ENCODE data around the gene ZNF397.
A peak's percentile ranks its signal among the peaks of the same experiment; 100 is the strongest.

The ZNF397 gene

GRCh38 chr18:35284841-35285240, 44.0 kb downstream of the ZNF397 start:
- H3K27me3 ChIP-seq (replicated peaks; ENCODE audit: control insufficient read depth, insufficient read depth, low read length, poor library complexity, severe bottlenecking), result no peaks in the 10 kb centered on the region
- peaks cover 6% of the 10 kb centered on the region for H3K4me1 ChIP-seq (ENCODE audit: control insufficient read depth, insufficient read depth, low read length, poor library complexity, severe bottlenecking)
- no peak overlapping the region for H3K27ac ChIP-seq (ENCODE audit: insufficient read depth, low read length, poor library complexity, severe bottlenecking)
- no peak for DNase-seq
- no peaks in the 10 kb centered on the region for H3K9me3 ChIP-seq (ENCODE audit: control insufficient read depth, low read length)
- H3K36me3 ChIP-seq (ENCODE audit: control insufficient read depth, insufficient read depth, low read length), result no peaks in the 10 kb centered on the region
- no peak overlapping the region for H3K4me3 ChIP-seq (ENCODE audit: insufficient read depth, low read depth, low read length, poor library complexity, severe bottlenecking)

GRCh38 chr18:35289293-35289692, 48.5 kb downstream of the ZNF397 start:
- DNase-seq, result no peak
- Histone ChIP-seq H3K27ac (ENCODE audit: insufficient read depth, low read length, poor library complexity, severe bottlenecking) (peak overlapping the region; percentile 71), H3K27me3 (replicated peaks; ENCODE audit: control insufficient read depth, insufficient read depth, low read length, poor library complexity, severe bottlenecking) (no peaks in the 10 kb centered on the region), H3K4me3 (ENCODE audit: insufficient read depth, low read depth, low read length, poor library complexity, severe bottlenecking) (peak overlapping the region; percentile 70), H3K4me1 (ENCODE audit: control insufficient read depth, insufficient read depth, low read length, poor library complexity, severe bottlenecking) (peaks cover 6% of the 10 kb centered on the region), H3K9me3 (ENCODE audit: control insufficient read depth, low read length) (no peaks in the 10 kb centered on the region), H3K36me3 (ENCODE audit: control insufficient read depth, insufficient read depth, low read length) (no peaks in the 10 kb centered on the region)

DNA sequence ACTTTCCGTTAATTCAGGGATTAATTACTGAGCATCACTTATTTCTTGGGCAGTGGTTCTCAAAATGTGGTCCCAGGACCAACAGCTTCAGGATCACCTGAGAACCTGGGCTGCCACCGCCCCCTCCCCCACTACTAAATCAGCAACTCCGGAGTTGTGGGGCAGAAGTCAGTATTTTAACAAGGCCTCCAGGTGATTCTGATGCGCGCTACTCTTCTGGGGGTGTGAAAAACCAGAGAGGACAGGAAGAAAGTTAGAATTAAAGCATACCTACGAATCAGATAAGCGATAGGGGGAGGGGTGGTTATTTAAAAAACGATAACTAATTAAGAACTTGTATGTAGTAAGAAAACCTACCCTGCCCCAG, 48.9 kb downstream of the ZNF397 start:
- no peaks in the 10 kb centered on the region for H3K9me3 ChIP-seq (ENCODE audit: control insufficient read depth, low read length)
- H3K27me3 ChIP-seq (replicated peaks; ENCODE audit: control insufficient read depth, insufficient read depth, low read length, poor library complexity, severe bottlenecking), result no peaks in the 10 kb centered on the region
- peaks cover 6% of the 10 kb centered on the region for H3K4me1 ChIP-seq (ENCODE audit: control insufficient read depth, insufficient read depth, low read length, poor library complexity, severe bottlenecking)
- no peaks in the 10 kb centered on the region for H3K36me3 ChIP-seq (ENCODE audit: control insufficient read depth, insufficient read depth, low read length)
- H3K4me3 ChIP-seq (ENCODE audit: insufficient read depth, low read depth, low read length, poor library complexity, severe bottlenecking), result peak overlapping the region; percentile 70
- peak in 1 of 3 donors; percentile 14 for DNase-seq
- H3K27ac ChIP-seq (ENCODE audit: insufficient read depth, low read length, poor library complexity, severe bottlenecking), result peak overlapping the region; percentile 71

DNA sequence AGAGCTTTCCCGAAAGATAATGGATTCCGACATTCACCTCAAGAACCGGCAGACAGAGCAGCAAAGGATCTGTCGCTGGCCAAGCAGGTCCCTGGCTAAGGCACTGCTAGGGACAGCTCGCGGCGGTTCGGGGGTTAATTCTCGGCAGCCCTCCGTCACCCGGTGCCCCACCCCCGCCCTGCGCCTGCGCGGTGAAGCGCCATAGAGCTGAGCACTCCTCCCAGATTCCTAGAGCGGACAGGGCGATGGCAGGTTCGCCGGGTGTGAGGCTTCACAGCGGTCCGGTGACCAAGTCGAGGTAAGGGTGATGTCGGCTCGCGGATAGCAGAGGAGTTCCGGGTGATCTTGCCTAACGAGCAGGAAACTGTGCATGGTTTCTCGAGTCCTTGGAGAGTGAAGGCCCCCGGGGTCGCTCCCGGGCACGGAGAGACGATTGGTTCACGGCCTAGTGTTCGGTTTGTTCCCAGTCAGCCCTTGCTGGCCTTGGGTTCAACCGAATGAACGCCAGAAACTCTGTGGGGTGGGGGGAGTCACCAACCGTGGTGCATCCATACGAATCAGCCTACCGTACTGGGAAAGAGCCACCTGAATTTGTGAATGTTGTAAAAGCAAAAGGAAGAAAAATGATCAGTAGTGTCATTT, 49.4 kb downstream of the ZNF397 start, which contains the start of gene ZSCAN30:
ZSCAN30 (minus strand) TSS at position 136 of the 642 bp plus-strand sequence. CDS start 25,877 bp downstream, outside the sequence.
- H3K27me3 ChIP-seq (replicated peaks; ENCODE audit: control insufficient read depth, insufficient read depth, low read length, poor library complexity, severe bottlenecking), result no peaks in the 10 kb centered on the region
- peak within 1 kb of the TSS; percentile 70 for H3K4me3 ChIP-seq (ENCODE audit: insufficient read depth, low read depth, low read length, poor library complexity, severe bottlenecking)
- H3K4me1 ChIP-seq (ENCODE audit: control insufficient read depth, insufficient read depth, low read length, poor library complexity, severe bottlenecking), result peaks cover 6% of the 10 kb centered on the region
- H3K27ac ChIP-seq (ENCODE audit: insufficient read depth, low read length, poor library complexity, severe bottlenecking), result peak within 1 kb of the TSS; percentile 71
- H3K9me3 ChIP-seq (ENCODE audit: control insufficient read depth, low read length), result no peaks in the 10 kb centered on the region
- no peaks in the 10 kb centered on the region for H3K36me3 ChIP-seq (ENCODE audit: control insufficient read depth, insufficient read depth, low read length)
- DNase-seq, result peak; percentile 91 to 94 (median 91)

DNA sequence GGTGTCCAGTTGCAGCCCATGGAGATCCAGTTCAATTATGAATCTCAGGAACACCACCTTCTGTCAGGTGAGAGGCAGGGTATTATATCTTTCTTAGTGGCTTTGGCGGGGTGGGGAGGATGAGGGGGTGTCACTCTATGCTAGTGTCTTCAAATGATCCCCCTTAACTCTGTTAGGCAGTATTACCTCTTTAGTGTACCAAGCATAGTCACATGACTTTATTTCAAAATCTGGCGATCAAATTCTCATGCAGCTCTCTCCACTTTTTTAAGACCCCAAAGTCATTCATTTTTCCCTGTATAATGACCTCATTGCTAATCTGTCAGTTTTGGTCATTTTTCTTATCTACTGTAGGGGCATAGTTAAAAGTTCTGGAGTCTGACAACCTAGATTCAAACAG, 50.3 kb downstream of the ZNF397 start:
- no peak for DNase-seq
- Histone ChIP-seq H3K27me3 (replicated peaks; ENCODE audit: control insufficient read depth, insufficient read depth, low read length, poor library complexity, severe bottlenecking) (no peaks in the 10 kb centered on the region), H3K9me3 (ENCODE audit: control insufficient read depth, low read length) (no peaks in the 10 kb centered on the region), H3K4me3 (ENCODE audit: insufficient read depth, low read depth, low read length, poor library complexity, severe bottlenecking) (peak overlapping the region; percentile 70), H3K4me1 (ENCODE audit: control insufficient read depth, insufficient read depth, low read length, poor library complexity, severe bottlenecking) (peaks cover 6% of the 10 kb centered on the region), H3K27ac (ENCODE audit: insufficient read depth, low read length, poor library complexity, severe bottlenecking) (peak overlapping the region; percentile 71), H3K36me3 (ENCODE audit: control insufficient read depth, insufficient read depth, low read length) (peaks cover 3% of the 10 kb centered on the region)

GRCh38 chr18:35296060-35296459, 55.2 kb downstream of the ZNF397 start:
- Histone ChIP-seq H3K4me3 (ENCODE audit: insufficient read depth, low read depth, low read length, poor library complexity, severe bottlenecking) (no peak overlapping the region), H3K4me1 (ENCODE audit: control insufficient read depth, insufficient read depth, low read length, poor library complexity, severe bottlenecking) (no peaks in the 10 kb centered on the region), H3K27ac (ENCODE audit: insufficient read depth, low read length, poor library complexity, severe bottlenecking) (no peak overlapping the region), H3K36me3 (ENCODE audit: control insufficient read depth, insufficient read depth, low read length) (peaks cover 19% of the 10 kb centered on the region), H3K9me3 (ENCODE audit: control insufficient read depth, low read length) (peaks cover 3% of the 10 kb centered on the region), H3K27me3 (replicated peaks; ENCODE audit: control insufficient read depth, insufficient read depth, low read length, poor library complexity, severe bottlenecking) (no peaks in the 10 kb centered on the region)
- no peak for DNase-seq

GRCh38 chr18:35303610-35304009, 62.8 kb downstream of the ZNF397 start:
- Histone ChIP-seq H3K27me3 (replicated peaks; ENCODE audit: control insufficient read depth, insufficient read depth, low read length, poor library complexity, severe bottlenecking) (no peaks in the 10 kb centered on the region), H3K27ac (ENCODE audit: insufficient read depth, low read length, poor library complexity, severe bottlenecking) (no peak overlapping the region), H3K36me3 (ENCODE audit: control insufficient read depth, insufficient read depth, low read length) (peaks cover 65% of the 10 kb centered on the region), H3K4me3 (ENCODE audit: insufficient read depth, low read depth, low read length, poor library complexity, severe bottlenecking) (no peak overlapping the region), H3K9me3 (ENCODE audit: control insufficient read depth, low read length) (peaks cover 52% of the 10 kb centered on the region), H3K4me1 (ENCODE audit: control insufficient read depth, insufficient read depth, low read length, poor library complexity, severe bottlenecking) (no peaks in the 10 kb centered on the region)
- DNase-seq, result no peak

DNA sequence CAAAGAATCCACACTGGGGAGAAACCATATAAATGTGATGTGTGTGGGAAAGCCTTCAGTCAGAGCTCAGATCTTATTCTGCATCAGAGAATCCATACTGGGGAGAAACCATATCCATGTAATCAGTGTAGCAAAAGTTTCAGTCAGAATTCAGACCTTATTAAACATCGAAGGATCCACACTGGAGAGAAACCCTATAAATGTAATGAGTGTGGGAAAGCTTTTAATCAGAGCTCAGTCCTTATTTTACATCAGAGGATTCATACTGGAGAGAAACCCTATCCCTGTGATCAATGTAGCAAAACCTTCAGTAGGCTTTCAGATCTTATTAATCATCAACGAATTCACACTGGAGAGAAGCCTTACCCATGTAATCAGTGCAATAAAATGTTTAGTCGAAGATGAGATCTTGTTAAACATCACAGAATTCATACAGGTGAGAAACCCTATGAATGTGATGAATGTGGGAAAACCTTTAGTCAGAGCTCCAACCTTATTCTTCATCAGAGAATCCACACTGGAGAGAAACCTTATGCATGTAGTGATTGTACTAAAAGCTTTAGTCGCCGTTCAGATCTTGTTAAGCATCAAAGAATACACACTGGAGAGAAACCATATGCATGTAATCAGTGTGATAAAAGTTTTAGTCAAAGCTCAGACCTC, 65.9 kb downstream of the ZNF397 start:
- Histone ChIP-seq H3K4me3 (ENCODE audit: insufficient read depth, low read depth, low read length, poor library complexity, severe bottlenecking) (no peak overlapping the region), H3K9me3 (ENCODE audit: control insufficient read depth, low read length) (peaks cover 62% of the 10 kb centered on the region), H3K4me1 (ENCODE audit: control insufficient read depth, insufficient read depth, low read length, poor library complexity, severe bottlenecking) (no peaks in the 10 kb centered on the region), H3K27me3 (replicated peaks; ENCODE audit: control insufficient read depth, insufficient read depth, low read length, poor library complexity, severe bottlenecking) (no peaks in the 10 kb centered on the region), H3K27ac (ENCODE audit: insufficient read depth, low read length, poor library complexity, severe bottlenecking) (no peak overlapping the region), H3K36me3 (ENCODE audit: control insufficient read depth, insufficient read depth, low read length) (peaks cover 51% of the 10 kb centered on the region)
- no peak for DNase-seq
